Suprapubic skin (tissue), 4 donors: ENCODE measurements around the gene STRADB. TPM values are rescaled to one million over a fixed set of nuclear protein-coding genes. Genes with fewer than 3 reads are reported as not detected.

ENCODE experiments used
- DNase-seq, 2 donors: peaks; one replicate each; pipeline ENCODE4 v3.0.0-alpha.2; 2019; ENCODE audit warnings: low spot score in 2 of 2
- H3K27ac ChIP-seq: fragments of 200-600 bp; sonication (generic); one replicate; pipeline ENCODE4 v1.5.1; 2019
- H3K27me3 ChIP-seq: fragments of 200-600 bp; sonication (generic); one replicate; pipeline ENCODE4 v1.5.1; 2019
- H3K36me3 ChIP-seq: fragments of 200-600 bp; sonication (generic); one replicate; pipeline ENCODE4 v1.5.1; 2019
- H3K4me1 ChIP-seq: fragments of 200-600 bp; sonication (generic); one replicate; pipeline ENCODE4 v1.5.1; 2019
- H3K4me3 ChIP-seq: fragments of 200-600 bp; sonication (generic); one replicate; pipeline ENCODE4 v1.5.1; 2019; ENCODE audit warnings: mild to moderate bottlenecking
- H3K9me3 ChIP-seq: fragments of 200-600 bp; sonication (generic); one replicate; pipeline ENCODE4 v1.5.1; 2019
- CTCF ChIP-seq, 2 donors: fragments of 200-600 bp in 1 of 2; fragments of 450-650 bp in 1 of 2; sonication (generic) in 1 of 2; IDR thresholded peaks; one replicate each; pipeline ENCODE4 v1.5.1; 2016 to 2019; ENCODE audit warnings: antibody characterized with exemption in 2 of 2, mild to moderate bottlenecking in 1 of 2, moderate library complexity in 1 of 2
- EP300 ChIP-seq: sonication (generic); formaldehyde crosslinking; IDR thresholded peaks from one replicate; pipeline ENCODE4 v1.6.1; 2017; ENCODE audit warnings: antibody characterized with exemption
- POLR2A ChIP-seq, 2 donors: fragments of 450-650 bp; IDR thresholded peaks; one replicate each; pipeline ENCODE4 v1.6.1; 2017; ENCODE audit warnings: antibody characterized with exemption in 2 of 2, mild to moderate bottlenecking in 2 of 2, moderate library complexity in 2 of 2
- POLR2AphosphoS5 ChIP-seq, 3 donors: sonication (generic); formaldehyde crosslinking; IDR thresholded peaks; one replicate each; pipeline ENCODE4 v1.6.1; 2017; ENCODE audit warnings: antibody characterized with exemption in 3 of 3
- WGBS: methylation state at CpG from one replicate; pipeline ENCODE4 v1.1.5; 2018; 5-methylcytosine and 5-hydroxymethylcytosine counted together
- total RNA-seq, 4 donors: library from RNA; depleted of rRNA; stranded (reverse); fragments of >200 nt; gene quantifications; one replicate each; pipeline ENCODE4 v1.1.0, GENCODE V29; 2016

Gene STRADB
- total RNA-seq, 4 donors from 2014 or later: 5.8 to 23.3 (median 9.3) TPM

- TF ChIP-seq POLR2A (IDR thresholded peaks at IDR 0.05) (no peak), POLR2AphosphoS5 (IDR thresholded peaks at IDR 0.05) (peak in 1 of 3 donors; percentile 73)
- H3K27me3 ChIP-seq: no peaks in the 10 kb centered on the region
- no peak for DNase-seq
- no peak overlapping the region for H3K4me3 ChIP-seq
- no peaks in the 10 kb centered on the region for H3K9me3 ChIP-seq
- peak overlapping the region; percentile 18 for H3K27ac ChIP-seq
- WGBS: 22% methylated on average over 3 of the region's 3 CpGs
- H3K4me1 ChIP-seq: peaks cover 44% of the 10 kb centered on the region
- H3K36me3 ChIP-seq: no peaks in the 10 kb centered on the region
These were observed 45.4 kb upstream of the STRADB start for GRCh38 chr2:201406077-201406662.

GRCh38 chr2:201407265-201407664 is 44.3 kb upstream of the STRADB start:
- Histone ChIP-seq H3K27me3 (no peaks in the 10 kb centered on the region), H3K4me1 (peaks cover 44% of the 10 kb centered on the region), H3K4me3 (no peak overlapping the region), H3K27ac (no peak overlapping the region), H3K9me3 (no peaks in the 10 kb centered on the region), H3K36me3 (no peaks in the 10 kb centered on the region)
- WGBS: 98% methylated on average over 2 of the region's 2 CpGs
- no peak for TF ChIP-seq POLR2A (IDR thresholded peaks at IDR 0.05)
- TF ChIP-seq POLR2AphosphoS5 (IDR thresholded peaks at IDR 0.05): no peak
- TF ChIP-seq EP300: no peak
- no peak for DNase-seq

- no peak for DNase-seq
- Histone ChIP-seq H3K9me3 (no peaks in the 10 kb centered on the region), H3K4me1 (peaks cover 48% of the 10 kb centered on the region), H3K27ac (no peak overlapping the region), H3K4me3 (no peak overlapping the region), H3K27me3 (no peaks in the 10 kb centered on the region), H3K36me3 (no peaks in the 10 kb centered on the region)
- TF ChIP-seq POLR2AphosphoS5 (IDR thresholded peaks at IDR 0.05): no peak
- no peak for TF ChIP-seq CTCF (IDR thresholded peaks at IDR 0.05)
- TF ChIP-seq POLR2A (IDR thresholded peaks at IDR 0.05): no peak
- no peak for TF ChIP-seq EP300
- 94% methylated on average over 3 of the region's 3 CpGs for WGBS
These were observed 42.6 kb upstream of the STRADB start for GRCh38 chr2:201408931-201409330.

- no peaks in the 10 kb centered on the region for H3K9me3 ChIP-seq
- DNase-seq: no peak
- TF ChIP-seq EP300: no peak
- TF ChIP-seq POLR2AphosphoS5 (IDR thresholded peaks at IDR 0.05): peak in 2 of 3 donors; percentile 27 to 38
- TF ChIP-seq POLR2A (IDR thresholded peaks at IDR 0.05): no peak
- TF ChIP-seq CTCF (IDR thresholded peaks at IDR 0.05): no peak
- no peak overlapping the region for H3K4me3 ChIP-seq
- H3K36me3 ChIP-seq: no peaks in the 10 kb centered on the region
- H3K4me1 ChIP-seq: peaks cover 42% of the 10 kb centered on the region
- H3K27me3 ChIP-seq: no peaks in the 10 kb centered on the region
- H3K27ac ChIP-seq: peak overlapping the region; percentile 60
These were observed 40.1 kb upstream of the STRADB start for GRCh38 chr2:201411421-201411820.

- Histone ChIP-seq H3K36me3 (no peaks in the 10 kb centered on the region), H3K4me1 (peaks cover 32% of the 10 kb centered on the region), H3K4me3 (no peak overlapping the region), H3K27ac (no peak overlapping the region), H3K27me3 (no peaks in the 10 kb centered on the region), H3K9me3 (no peaks in the 10 kb centered on the region)
- DNase-seq: no peak
- WGBS: 54% methylated on average over 2 of the region's 2 CpGs
- TF ChIP-seq EP300: no peak
- TF ChIP-seq POLR2A (IDR thresholded peaks at IDR 0.05): no peak
- TF ChIP-seq POLR2AphosphoS5 (IDR thresholded peaks at IDR 0.05): no peak
- TF ChIP-seq CTCF (IDR thresholded peaks at IDR 0.05): no peak
These were observed 38.4 kb upstream of the STRADB start for GRCh38 chr2:201413143-201413542.

GRCh38 chr2:201413552-201413951 is 38.0 kb upstream of the STRADB start:
- no peak for DNase-seq
- H3K27ac ChIP-seq: no peak overlapping the region
- no peak overlapping the region for H3K4me3 ChIP-seq
- H3K9me3 ChIP-seq: no peaks in the 10 kb centered on the region
- H3K36me3 ChIP-seq: no peaks in the 10 kb centered on the region
- WGBS: 68% methylated on average over 4 of the region's 4 CpGs
- peaks cover 32% of the 10 kb centered on the region for H3K4me1 ChIP-seq
- H3K27me3 ChIP-seq: no peaks in the 10 kb centered on the region
- TF ChIP-seq CTCF (IDR thresholded peaks at IDR 0.05) (no peak), POLR2A (IDR thresholded peaks at IDR 0.05) (no peak), POLR2AphosphoS5 (IDR thresholded peaks at IDR 0.05) (no peak), EP300 (no peak)
